Measurements from ENCODE around the gene AFF2.

Gene AFF2

DNA sequence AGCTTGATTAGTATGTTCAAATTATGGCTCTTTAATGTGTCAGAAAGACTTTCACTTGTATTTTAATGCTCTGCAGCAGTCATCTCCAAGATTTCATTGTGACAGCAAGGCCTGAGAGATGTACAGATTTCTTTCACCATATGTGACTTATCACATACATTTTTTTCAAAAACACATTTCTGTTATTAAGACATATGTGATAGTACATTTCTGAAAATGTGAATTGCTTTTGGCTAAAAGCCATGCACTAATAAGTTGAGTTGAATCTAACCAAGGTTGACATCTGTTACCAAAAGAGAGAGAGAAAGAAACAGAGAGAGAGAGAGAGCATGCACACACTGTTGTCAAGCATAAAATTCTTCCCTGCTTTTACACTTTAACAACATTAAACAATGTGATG is 409.3 kb downstream of the AFF2 start:
- Histone ChIP-seq H3K4me2 (no peak overlapping the region), H3K36me3 (peaks cover 74% of the 10 kb centered on the region), H3K4me1 (no peaks in the 10 kb centered on the region), H3K27ac (no peak overlapping the region), H3K27me3 (no peaks in the 10 kb centered on the region), H4K20me1 (no peaks in the 10 kb centered on the region), H3K9me3 (peaks cover 29% of the 10 kb centered on the region), H3K9ac (no peak overlapping the region), H3K4me3 (no peak overlapping the region)
- TF ChIP-seq Cebpa-rat (IDR thresholded peaks at IDR 0.05), result no peak

DNA sequence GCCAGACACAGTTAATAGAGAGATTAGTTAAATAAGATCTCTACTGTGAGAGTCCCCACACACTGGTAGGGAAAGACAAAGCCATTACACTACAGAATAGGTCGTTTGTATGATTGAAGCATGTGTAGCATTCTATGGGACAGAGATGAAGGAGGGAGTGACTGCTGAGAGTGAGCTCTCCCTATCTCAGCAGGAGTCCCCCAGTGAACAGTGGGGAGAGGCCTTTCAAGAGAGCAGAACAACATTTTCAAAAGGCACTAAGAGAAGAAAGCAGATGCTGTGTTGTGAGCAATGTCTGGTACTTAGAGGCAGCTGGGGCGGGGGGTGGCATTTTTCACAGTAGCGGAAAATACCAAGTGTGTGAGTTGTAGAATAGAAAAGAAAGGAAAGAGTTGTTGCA is 413.6 kb downstream of the AFF2 start:
- Histone ChIP-seq H4K20me1 (no peaks in the 10 kb centered on the region), H3K9me3 (no peaks in the 10 kb centered on the region), H3K27me3 (no peaks in the 10 kb centered on the region), H3K36me3 (peaks cover 61% of the 10 kb centered on the region), H3K4me3 (no peak overlapping the region), H3K9ac (no peak overlapping the region), H3K4me2 (no peak overlapping the region), H3K27ac (no peak overlapping the region), H3K4me1 (no peaks in the 10 kb centered on the region)
- TF ChIP-seq Cebpa-rat (IDR thresholded peaks at IDR 0.05), result no peak

DNA sequence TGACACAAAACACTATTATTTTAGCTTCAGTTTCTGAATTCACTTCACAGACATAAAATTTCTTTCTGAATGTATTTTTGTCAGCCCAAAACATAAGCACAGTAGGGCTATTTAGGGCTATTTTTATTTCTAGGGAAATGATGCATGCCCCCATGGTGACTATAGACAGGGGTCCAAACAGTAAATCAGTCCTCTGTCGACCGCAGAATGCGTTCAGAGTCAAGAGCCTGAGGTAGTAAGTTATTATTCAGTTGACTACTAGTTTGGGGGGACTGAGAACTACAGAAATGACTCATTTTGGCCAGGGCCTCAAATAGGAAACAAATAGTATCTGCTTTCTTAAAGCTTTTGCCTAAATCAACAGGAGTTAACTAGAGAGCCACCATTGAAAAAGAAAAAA is 414.4 kb downstream of the AFF2 start:
- Histone ChIP-seq H3K27ac (no peak overlapping the region), H3K4me2 (no peak overlapping the region), H3K9ac (no peak overlapping the region), H3K4me1 (no peaks in the 10 kb centered on the region), H3K4me3 (no peak overlapping the region), H3K27me3 (no peaks in the 10 kb centered on the region), H4K20me1 (no peaks in the 10 kb centered on the region), H3K36me3 (peaks cover 53% of the 10 kb centered on the region), H3K9me3 (no peaks in the 10 kb centered on the region)
- TF ChIP-seq Cebpa-rat (IDR thresholded peaks at IDR 0.05), result no peak

DNA sequence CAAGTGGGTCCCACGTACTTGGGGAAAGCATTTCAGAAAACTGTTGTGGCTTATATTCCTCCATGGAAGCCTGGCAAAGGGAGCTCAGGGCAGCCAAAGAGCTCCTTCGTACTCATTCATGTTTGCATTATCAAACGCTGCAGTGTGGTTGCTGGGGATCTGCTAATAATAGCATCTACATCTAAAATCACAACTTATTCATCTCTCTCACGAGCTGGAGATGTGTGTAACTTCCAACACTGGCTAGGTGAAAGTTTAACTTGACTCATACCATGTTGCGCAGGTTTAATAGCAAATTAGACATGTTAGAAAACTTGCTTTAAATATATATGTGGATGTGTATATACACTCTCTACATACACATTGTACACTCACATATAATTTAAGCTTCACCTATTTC is 415.1 kb downstream of the AFF2 start:
- H3K36me3 ChIP-seq, result peaks cover 47% of the 10 kb centered on the region
- no peak overlapping the region for H3K4me3 ChIP-seq
- H3K9ac ChIP-seq, result no peak overlapping the region
- H4K20me1 ChIP-seq, result no peaks in the 10 kb centered on the region
- no peaks in the 10 kb centered on the region for H3K27me3 ChIP-seq
- H3K9me3 ChIP-seq, result no peaks in the 10 kb centered on the region
- peak overlapping the region; percentile 1; the same call in 1 of the 2 replicates for H3K4me2 ChIP-seq
- H3K4me1 ChIP-seq, result no peaks in the 10 kb centered on the region
- no peak for TF ChIP-seq Cebpa-rat (IDR thresholded peaks at IDR 0.05)
- no peak overlapping the region for H3K27ac ChIP-seq

DNA sequence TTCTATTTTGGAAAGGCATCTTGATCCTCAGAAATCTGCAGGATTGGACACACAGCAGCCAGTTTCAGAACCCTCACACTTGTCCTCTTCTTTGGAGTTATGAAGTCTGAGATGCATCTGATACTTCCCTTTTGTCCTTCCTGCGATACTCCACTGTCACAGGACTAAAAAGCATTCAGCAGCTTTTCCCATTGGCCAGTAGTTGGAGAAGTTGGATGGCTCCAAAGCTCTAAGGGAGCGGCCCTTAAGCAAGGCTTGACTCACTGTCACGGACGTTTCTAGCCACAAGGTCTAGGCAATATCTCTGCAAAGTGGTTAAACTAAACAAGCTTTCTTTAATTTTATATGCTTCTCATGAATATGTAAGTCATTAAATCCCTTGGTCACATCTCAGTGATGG is 417.0 kb downstream of the AFF2 start:
- Histone ChIP-seq H3K9me3 (no peaks in the 10 kb centered on the region), H4K20me1 (no peaks in the 10 kb centered on the region), H3K36me3 (peaks cover 39% of the 10 kb centered on the region), H3K27me3 (no peaks in the 10 kb centered on the region), H3K4me2 (no peak overlapping the region), H3K4me3 (no peak overlapping the region), H3K4me1 (no peaks in the 10 kb centered on the region), H3K9ac (no peak overlapping the region), H3K27ac (no peak overlapping the region)
- TF ChIP-seq Cebpa-rat (IDR thresholded peaks at IDR 0.05), result no peak

DNA sequence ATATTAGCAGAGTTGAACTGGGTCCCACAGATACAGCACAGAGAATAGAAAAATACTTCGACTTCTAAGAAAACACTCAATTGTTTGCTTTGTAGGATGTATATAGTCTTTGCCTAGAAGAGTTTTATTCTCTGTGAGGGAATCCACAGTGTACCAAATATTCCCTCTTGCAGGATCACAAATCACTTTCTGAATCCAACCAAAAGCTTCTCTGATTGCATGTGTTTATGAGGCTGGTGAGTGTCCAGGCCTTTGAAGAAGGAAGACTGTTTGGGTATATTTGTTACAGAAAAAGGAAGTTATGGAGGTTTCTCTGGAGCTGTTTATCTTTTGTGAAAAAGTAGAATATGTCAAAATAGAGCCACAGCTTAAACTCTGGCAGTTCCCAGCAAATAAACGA is 423.2 kb downstream of the AFF2 start:
- no peaks in the 10 kb centered on the region for H3K27me3 ChIP-seq
- H4K20me1 ChIP-seq, result peaks cover 19% of the 10 kb centered on the region; the same call in 1 of the 2 replicates
- no peak overlapping the region for H3K4me3 ChIP-seq
- H3K4me1 ChIP-seq, result no peaks in the 10 kb centered on the region
- no peaks in the 10 kb centered on the region for H3K9me3 ChIP-seq
- H3K4me2 ChIP-seq, result no peak overlapping the region
- H3K36me3 ChIP-seq, result peaks cover 42% of the 10 kb centered on the region
- H3K9ac ChIP-seq, result no peak overlapping the region
- TF ChIP-seq Cebpa-rat (IDR thresholded peaks at IDR 0.05), result no peak
- no peak overlapping the region for H3K27ac ChIP-seq

DNA sequence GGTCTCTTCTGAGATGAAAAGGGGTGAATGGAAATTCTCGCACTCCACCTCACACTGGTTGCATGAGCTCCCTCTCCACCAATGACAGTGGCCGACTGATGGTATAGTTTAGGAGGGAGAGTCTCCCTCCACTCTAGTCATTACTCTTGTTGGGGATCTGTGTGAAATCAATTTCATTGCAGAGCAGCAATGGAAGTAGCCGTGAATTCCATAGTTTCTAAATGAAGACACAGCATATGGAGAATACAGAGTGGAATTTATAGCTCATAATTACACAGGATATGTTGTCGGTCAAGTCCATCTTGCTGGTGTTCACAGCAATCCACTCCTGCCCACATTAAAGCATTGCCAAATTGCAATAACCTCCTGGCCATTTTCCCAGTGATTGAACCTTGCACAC is 426.0 kb downstream of the AFF2 start:
- Histone ChIP-seq H3K4me2 (no peak overlapping the region), H3K4me1 (no peaks in the 10 kb centered on the region), H3K4me3 (no peak overlapping the region), H3K36me3 (peaks cover 40% of the 10 kb centered on the region), H3K27ac (no peak overlapping the region), H4K20me1 (peaks cover 19% of the 10 kb centered on the region; the same call in 1 of the 2 replicates), H3K27me3 (no peaks in the 10 kb centered on the region), H3K9me3 (no peaks in the 10 kb centered on the region), H3K9ac (no peak overlapping the region)
- no peak for TF ChIP-seq Cebpa-rat (IDR thresholded peaks at IDR 0.05)

DNA sequence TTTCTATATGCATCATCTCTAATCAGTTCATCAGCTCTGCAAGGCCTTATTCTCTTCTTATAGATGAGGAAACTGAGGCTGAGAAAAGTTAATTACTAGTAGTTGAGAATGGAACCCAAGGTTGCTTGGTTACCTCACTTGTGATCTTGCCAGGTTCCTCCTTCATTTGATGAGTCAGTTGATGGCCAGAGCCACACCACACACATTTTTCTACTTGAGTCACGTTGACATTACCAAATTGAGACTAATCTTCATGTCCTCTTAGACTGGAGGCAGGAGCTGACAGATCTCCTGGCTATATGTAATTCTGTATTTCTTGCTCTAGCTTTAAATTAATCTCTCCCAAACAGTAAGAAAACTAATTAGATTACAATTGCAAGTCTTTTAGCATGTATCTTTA is 428.4 kb downstream of the AFF2 start:
- H3K4me2 ChIP-seq, result no peak overlapping the region
- H3K36me3 ChIP-seq, result peaks cover 38% of the 10 kb centered on the region
- no peak overlapping the region for H3K4me3 ChIP-seq
- no peak overlapping the region for H3K9ac ChIP-seq
- no peaks in the 10 kb centered on the region for H3K4me1 ChIP-seq
- H3K27me3 ChIP-seq, result no peaks in the 10 kb centered on the region
- H3K27ac ChIP-seq, result no peak overlapping the region
- TF ChIP-seq Cebpa-rat (IDR thresholded peaks at IDR 0.05), result no peak
- H4K20me1 ChIP-seq, result peaks cover 19% of the 10 kb centered on the region
- no peaks in the 10 kb centered on the region for H3K9me3 ChIP-seq

DNA sequence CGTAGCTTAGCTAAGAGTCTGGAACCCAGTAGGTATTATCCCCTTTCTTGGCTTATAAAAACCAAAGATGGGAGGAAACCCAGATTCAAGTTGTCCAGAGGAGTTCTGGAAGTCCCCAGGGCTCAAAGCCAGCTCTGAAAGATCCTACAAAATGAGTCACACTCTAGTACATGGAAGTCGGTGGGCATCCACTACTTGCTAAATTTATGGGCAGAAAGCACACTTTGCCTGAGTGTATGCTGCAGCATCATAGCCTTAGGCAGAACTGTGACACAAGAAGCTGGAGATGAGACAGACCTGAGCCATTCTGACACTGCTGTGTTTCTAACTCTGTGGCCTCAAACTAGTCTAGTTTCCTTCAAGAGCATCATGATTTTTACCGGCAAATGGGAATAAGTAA is 429.3 kb downstream of the AFF2 start:
- Histone ChIP-seq H4K20me1 (peaks cover 19% of the 10 kb centered on the region), H3K4me3 (no peak overlapping the region), H3K9ac (no peak overlapping the region), H3K4me2 (no peak overlapping the region), H3K27ac (no peak overlapping the region), H3K9me3 (no peaks in the 10 kb centered on the region), H3K27me3 (no peaks in the 10 kb centered on the region), H3K36me3 (peaks cover 33% of the 10 kb centered on the region), H3K4me1 (no peaks in the 10 kb centered on the region)
- no peak for TF ChIP-seq Cebpa-rat (IDR thresholded peaks at IDR 0.05)

DNA sequence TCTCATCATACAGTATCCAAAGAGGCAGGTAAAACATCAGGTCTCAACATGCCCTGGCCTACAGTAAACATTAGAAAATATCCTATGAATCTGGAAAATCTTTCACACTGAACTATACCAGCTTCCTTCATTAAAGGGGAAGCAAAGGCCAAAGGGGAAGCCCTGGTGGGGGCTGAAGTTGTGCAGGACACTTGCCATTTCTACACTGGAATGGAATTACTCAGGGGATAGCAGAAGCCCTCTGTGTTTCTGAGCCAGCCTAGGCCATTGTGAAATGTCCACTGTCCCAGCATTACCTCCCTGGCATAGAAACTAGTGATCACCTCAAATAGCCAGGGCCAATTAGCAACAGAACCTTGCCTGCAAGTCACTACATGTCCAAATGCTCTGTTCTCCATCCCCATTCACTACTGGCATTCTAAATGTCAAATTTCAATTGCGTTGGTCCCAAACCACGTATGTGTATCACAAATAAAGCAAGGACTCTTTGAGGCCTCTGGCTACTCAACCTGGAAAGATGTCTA is 429.9 kb downstream of the AFF2 start:
- H3K4me2 ChIP-seq, result no peak overlapping the region
- no peaks in the 10 kb centered on the region for H3K4me1 ChIP-seq
- H4K20me1 ChIP-seq, result peaks cover 19% of the 10 kb centered on the region
- H3K9ac ChIP-seq, result no peak overlapping the region
- no peaks in the 10 kb centered on the region for H3K9me3 ChIP-seq
- H3K27ac ChIP-seq, result no peak overlapping the region
- H3K4me3 ChIP-seq, result no peak overlapping the region
- H3K36me3 ChIP-seq, result peaks cover 32% of the 10 kb centered on the region
- H3K27me3 ChIP-seq, result no peaks in the 10 kb centered on the region
- no peak for TF ChIP-seq Cebpa-rat (IDR thresholded peaks at IDR 0.05)

DNA sequence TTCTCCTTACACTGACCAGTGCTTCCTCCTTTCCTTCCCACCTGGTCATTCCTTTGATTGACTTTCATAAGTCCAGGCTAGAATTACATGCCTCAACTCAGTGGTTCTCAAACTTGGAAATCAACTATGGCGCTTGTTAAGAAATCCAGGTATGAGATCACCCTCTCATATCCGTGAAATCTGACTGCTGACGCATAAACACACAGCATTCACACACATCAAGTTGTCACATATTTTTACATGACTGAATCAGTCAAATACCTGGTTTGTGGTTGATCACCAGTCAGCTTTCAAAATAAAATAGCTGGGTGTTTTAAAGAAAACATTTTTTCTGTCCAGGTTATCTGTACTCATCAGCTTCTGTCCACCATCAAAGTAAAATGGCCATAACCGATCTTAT is 433.5 kb downstream of the AFF2 start:
- no peak overlapping the region for H3K4me3 ChIP-seq
- H3K4me1 ChIP-seq, result no peaks in the 10 kb centered on the region
- H3K27me3 ChIP-seq, result no peaks in the 10 kb centered on the region
- H3K9me3 ChIP-seq, result no peaks in the 10 kb centered on the region
- no peak for TF ChIP-seq Cebpa-rat (IDR thresholded peaks at IDR 0.05)
- peaks cover 16% of the 10 kb centered on the region for H3K36me3 ChIP-seq
- no peak overlapping the region for H3K4me2 ChIP-seq
- H3K9ac ChIP-seq, result no peak overlapping the region
- H4K20me1 ChIP-seq, result peaks cover 17% of the 10 kb centered on the region; the same call in 1 of the 2 replicates
- no peak overlapping the region for H3K27ac ChIP-seq
